ENCODE measurements around the gene ETFB.
"Not testable (repeated sequence)": the region's sequence is repeated elsewhere in the genome, so short reads cannot be mapped to it uniquely, and the experiment has no call there.

ETFB gene

DNA sequence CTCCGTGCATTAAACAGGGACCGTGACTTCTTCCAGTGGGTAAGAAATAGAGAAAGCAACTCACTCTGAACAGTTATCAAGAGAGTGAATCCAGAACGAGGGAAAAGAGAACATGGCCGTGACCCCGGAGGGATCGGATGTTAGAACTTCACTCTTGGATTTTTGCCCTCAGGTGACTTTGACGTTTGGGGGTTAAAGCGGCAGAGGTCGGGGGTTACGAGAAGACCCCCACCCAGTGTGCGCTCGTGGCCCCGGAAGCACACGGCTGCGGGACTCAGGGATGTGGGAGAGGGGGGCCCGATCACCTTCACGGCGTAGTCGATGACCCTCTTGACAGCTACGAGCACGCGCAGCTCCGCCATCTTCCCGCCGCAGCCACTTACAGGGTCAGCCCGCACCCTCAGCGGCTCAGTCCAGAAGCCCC is at the start of gene ETFB:
TSS of gene ETFB (minus strand) at position 424 of the 424 bp plus-strand sequence. CDS start at position 362, 62 bp downstream.
- no peak for TF ChIP-seq ZNF274 (IDR thresholded peaks at IDR 0.05; ENCODE audit: low read depth, low read length)

DNA sequence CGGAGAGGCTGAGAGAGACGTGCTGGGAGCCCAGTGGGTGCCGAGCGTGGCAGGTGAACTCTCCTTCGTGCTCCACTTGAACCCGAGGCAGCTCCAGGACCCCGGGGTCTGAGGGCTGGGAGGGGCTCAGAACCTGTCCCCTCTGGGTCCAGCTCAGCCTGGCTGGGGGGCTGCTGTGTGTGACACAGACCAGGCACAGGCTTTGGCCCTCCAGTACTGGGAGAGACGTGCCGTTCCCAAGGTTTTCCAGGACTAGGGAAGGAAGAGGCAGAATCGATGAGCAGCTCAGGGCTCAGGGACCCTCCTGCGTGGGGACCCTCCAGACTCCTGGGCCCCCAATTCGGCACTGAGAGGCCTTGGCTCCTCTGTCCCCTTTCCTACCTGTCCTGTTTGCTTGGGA is 49.0 kb upstream of the ETFB start:
- no peak for TF ChIP-seq ZNF274 (IDR thresholded peaks at IDR 0.05; ENCODE audit: low read depth, low read length)

More for the DNA sequence above, at the start of gene ETFB:
- H3K4me3 ChIP-seq (ENCODE audit: low read length), result peak within 1 kb of the TSS; percentile 95

DNA sequence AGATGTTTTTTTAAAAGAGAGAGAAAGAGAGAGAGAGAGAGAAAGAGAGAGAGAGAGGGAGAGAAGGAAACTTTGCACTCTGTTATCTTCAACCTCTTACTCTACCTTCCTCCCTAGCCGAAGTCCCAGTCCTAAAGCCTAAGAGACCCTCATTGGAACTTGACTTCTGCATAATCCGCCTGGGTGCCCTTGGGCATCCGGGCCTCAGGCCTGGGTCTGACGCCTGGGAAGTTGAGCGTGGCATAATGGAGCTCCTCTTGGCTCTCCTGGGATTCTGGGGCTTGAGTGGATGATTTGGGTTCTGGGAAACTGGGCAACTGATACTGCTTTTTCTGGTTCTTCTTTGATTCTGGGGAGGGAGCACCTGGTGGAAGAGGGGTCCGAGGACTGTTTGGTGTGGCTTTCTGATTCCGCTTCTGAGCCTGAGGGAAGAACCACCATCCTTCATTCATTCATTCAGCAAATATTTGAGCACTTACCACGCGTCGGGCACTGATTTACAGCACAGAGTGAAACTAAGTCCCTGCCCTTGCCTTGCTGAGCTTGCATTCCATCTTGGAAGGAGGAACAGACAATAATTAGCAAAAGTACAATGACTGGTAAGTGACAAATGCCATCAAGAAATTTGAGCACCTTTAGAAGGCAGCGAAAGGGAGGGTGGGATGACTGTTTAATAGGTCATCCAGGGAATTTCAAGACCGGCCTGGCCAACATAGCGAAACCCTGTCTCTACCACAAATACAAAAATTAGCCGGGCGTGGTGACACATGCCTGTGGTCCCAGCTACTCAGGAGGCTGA is 45.0 kb upstream of the ETFB start:
- TF ChIP-seq ZNF274 (IDR thresholded peaks at IDR 0.05; ENCODE audit: low read depth, low read length), result no peak
- H3K4me3 ChIP-seq (ENCODE audit: low read length), result no peak overlapping the region

More for the DNA sequence above, 49.0 kb upstream of the ETFB start:
- no peak overlapping the region for H3K4me3 ChIP-seq (ENCODE audit: low read length)

DNA sequence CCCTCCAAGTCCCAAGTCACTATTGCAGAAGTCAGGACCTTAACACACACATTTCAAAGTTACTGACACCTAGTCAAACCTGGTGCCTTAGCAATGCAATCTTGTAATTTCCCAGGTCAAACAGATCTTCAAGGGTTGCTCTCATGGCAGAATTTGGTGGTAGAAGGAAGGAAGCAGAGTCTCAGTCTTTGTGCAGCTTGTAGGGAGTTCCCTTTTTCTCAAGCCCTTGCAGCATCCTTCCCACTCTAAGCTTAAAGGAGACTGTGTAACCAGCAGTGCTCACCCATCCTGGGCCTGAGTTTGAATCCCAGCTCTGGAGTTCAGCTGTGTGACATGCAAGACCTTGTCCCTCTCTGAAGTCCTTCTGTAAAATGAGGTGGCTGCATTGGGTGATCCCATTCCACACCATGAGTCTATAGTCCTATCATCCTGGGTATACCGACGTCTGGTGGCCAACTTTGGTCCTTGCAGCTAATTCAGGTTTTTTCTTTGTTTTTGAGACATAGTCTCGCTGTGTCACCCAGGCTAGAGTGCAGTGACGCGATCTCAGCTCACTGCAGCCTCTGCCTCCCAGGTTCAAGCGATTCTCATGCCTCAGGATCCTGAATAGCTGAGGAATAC is 41.4 kb upstream of the ETFB start:
- no peak overlapping the region for H3K4me3 ChIP-seq (ENCODE audit: low read length)
- TF ChIP-seq ZNF274 (IDR thresholded peaks at IDR 0.05; ENCODE audit: low read depth, low read length), result no peak

DNA sequence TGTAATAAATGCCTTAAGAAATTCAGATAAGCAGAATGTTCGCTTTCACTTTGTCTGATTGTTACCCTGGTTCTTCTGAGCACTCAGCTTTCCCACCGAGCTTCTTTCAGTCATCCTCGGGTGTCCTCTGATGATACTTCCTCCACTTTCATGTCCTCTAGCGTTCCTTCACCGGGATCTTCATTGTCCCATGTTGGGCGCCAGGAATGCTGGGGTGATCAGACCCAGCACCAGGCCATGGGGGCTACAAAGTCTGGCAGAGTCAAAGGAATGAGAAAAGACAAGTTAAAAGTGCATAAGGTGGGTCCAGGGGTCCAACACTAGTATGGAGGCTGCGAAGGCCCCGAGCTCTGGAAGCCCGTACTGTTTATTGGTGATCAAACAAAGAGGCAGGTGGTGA is 35.9 kb upstream of the ETFB start:
- H3K4me3 ChIP-seq (ENCODE audit: low read length), result no peak overlapping the region
- no peak for TF ChIP-seq ZNF274 (IDR thresholded peaks at IDR 0.05; ENCODE audit: low read depth, low read length)

DNA sequence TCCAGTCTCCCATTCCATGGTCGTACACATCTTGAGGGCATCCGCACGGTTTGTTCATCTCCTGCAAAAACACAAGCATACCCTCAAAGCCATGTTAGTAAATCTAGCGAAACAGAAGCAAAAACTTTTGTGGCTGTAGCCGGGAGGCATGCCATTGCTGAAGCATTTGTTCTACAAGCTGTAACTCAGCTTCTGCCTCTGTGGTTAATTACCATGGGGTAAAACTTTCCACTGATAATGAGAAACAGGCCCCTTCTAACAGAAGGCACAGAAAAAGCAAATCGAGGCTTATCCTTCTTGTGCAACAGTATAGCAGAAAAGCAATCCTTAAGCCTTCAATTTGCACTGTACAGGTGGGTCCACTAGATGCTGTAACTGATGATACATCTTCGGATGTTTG is 33.7 kb upstream of the ETFB start:
- not testable (repeated sequence) for H3K4me3 ChIP-seq (ENCODE audit: low read length)

DNA sequence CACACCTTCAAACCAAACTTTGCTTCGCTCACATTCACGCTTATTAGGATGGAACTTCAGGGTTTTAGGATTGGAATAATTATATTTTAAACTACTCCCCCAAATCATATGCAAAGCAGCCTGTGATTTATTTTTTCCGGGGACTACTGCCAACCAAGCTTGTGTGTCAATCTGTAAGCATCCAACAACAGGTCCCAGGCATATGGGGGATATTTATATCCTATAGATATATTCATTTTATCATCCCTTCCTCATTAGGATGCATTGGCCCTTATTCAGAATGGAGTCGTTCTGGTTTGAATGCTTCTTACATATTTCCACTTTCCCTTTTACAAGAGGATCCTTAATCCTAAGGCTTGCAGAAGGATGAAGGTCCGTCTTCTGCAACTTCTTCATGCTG is 33.0 kb upstream of the ETFB start:
- no peak overlapping the region for H3K4me3 ChIP-seq (ENCODE audit: low read length)
- TF ChIP-seq ZNF274 (IDR thresholded peaks at IDR 0.05; ENCODE audit: low read depth, low read length), result no peak

GRCh38 chr19:51398096-51398704 is 32.0 kb upstream of the ETFB start:
- TF ChIP-seq ZNF274 (IDR thresholded peaks at IDR 0.05; ENCODE audit: low read depth, low read length), result no peak
- H3K4me3 ChIP-seq (ENCODE audit: low read length), result no peak overlapping the region

DNA sequence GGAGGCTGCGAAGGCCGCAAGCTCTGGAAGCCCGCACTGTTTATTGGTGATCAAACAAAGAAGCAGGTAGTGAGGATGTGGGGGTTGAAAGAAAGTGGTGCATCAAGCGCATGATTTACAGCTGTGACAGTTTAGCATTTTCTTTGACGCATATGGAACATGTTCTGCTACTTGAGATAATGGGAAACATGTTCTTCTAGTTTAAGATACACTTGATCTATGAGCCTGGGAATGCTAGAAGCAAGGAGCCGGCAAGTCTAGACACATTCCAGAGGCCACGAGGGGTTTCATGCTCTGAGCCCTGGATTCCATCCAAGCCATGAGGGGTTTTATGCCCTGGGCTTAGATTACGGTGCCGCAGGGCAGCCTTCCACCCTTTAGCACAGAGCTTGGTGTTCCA is 31.3 kb upstream of the ETFB start:
- H3K4me3 ChIP-seq (ENCODE audit: low read length), result not testable (repeated sequence)

GRCh38 chr19:51396175-51396574 is 30.0 kb upstream of the ETFB start:
- H3K4me3 ChIP-seq (ENCODE audit: low read length), result no peak overlapping the region
- no peak for TF ChIP-seq ZNF274 (IDR thresholded peaks at IDR 0.05; ENCODE audit: low read depth, low read length)

- peak overlapping the region; percentile 77 for H3K4me3 ChIP-seq (ENCODE audit: low read length)
- no peak for TF ChIP-seq ZNF274 (IDR thresholded peaks at IDR 0.05; ENCODE audit: low read depth, low read length)
These were observed 28.1 kb upstream of the ETFB start for GRCh38 chr19:51394050-51394836.

DNA sequence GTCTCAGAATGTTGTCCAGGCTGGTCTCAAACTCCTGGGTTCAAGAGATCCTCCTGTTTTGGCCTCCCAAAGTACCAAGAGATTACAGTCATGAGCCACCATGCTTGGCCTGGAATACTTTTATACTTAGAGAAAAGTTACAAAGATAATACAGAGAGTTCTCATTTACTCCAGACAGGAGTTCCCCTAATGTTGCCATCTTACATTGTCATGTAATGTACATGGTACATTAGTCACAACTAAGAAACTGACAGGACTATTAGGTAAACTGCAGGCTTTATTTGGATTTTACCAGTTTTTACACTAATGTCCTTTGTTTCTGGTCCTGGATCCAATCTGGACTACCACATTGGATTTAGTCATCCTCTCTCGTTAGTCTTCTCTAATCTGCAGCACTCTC is 26.5 kb upstream of the ETFB start:
- no peak for TF ChIP-seq ZNF274 (IDR thresholded peaks at IDR 0.05; ENCODE audit: low read depth, low read length)
- no peak overlapping the region for H3K4me3 ChIP-seq (ENCODE audit: low read length)

- no peak for TF ChIP-seq ZNF274 (IDR thresholded peaks at IDR 0.05; ENCODE audit: low read depth, low read length)
- H3K4me3 ChIP-seq (ENCODE audit: low read length), result no peak overlapping the region
These were observed 25.0 kb upstream of the ETFB start for GRCh38 chr19:51391073-51391611.

DNA sequence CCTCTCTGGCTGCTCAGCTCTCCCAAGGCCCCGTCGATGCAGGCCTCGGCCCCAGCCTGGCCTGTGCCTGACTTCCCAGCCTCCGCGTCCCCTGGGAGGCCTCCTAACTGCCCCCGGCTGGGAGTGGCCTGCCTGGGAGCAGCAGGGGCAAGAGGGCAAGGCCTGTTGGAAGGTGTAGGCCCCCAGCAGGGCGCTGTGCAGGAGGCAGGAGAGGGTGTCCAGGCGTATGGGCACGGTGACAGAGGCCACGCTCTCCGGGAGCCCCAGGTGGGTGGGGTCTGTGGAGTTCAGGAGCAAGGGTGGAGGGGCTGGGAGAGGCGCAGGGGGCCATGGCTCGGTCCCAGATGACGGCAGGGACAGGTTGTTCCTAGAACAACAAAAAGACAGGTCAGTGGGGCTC is 23.0 kb upstream of the ETFB start:
- no peak for TF ChIP-seq ZNF274 (IDR thresholded peaks at IDR 0.05; ENCODE audit: low read depth, low read length)
- H3K4me3 ChIP-seq (ENCODE audit: low read length), result no peak overlapping the region
